Right atrium auricular region (tissue), 2 donors: Measurements from ENCODE around the gene HCFC1R1. TPM values are rescaled to one million over a fixed set of nuclear protein-coding genes. Genes with fewer than 3 reads are reported as not detected.
"Not testable (repeated sequence)": the region's sequence is repeated elsewhere in the genome, so short reads cannot be mapped to it uniquely, and the experiment has no call there.

Source experiments
- DNase-seq: peaks from one replicate; pipeline ENCODE4 v3.0.0-alpha.2; 2019; ENCODE audit warnings: low spot score
- H3K27ac ChIP-seq, 2 donors: fragments of 200-600 bp; sonication (generic); 1 replicate in 1 of 2; 2 replicates in 1 of 2; pipeline ENCODE4 v1.5.1; 2016 to 2019
- H3K27me3 ChIP-seq, 2 donors: fragments of 200-600 bp; sonication (generic); one replicate each; pipeline versions ENCODE4 v1.5.1 to v1.6.0; 2017 to 2019
- H3K36me3 ChIP-seq: fragments of 200-600 bp; sonication (generic); one replicate; pipeline ENCODE4 v1.5.1; 2016
- H3K4me1 ChIP-seq, 2 donors: fragments of 200-600 bp; sonication (generic); one replicate each; pipeline versions ENCODE4 v1.5.1 to v1.6.0; 2017 to 2019
- H3K4me3 ChIP-seq, 2 donors: fragments of 200-600 bp; sonication (generic); 1 replicate in 1 of 2; 2 replicates in 1 of 2; pipeline ENCODE4 v1.5.1; 2017 to 2019; ENCODE audit warnings: mild to moderate bottlenecking in 1 of 2, moderate library complexity in 1 of 2
- H3K9me3 ChIP-seq, 2 donors: fragments of 200-600 bp; sonication (generic); one replicate each; pipeline ENCODE4 v1.5.1; 2019
- CTCF ChIP-seq, 2 donors: fragments of 200-600 bp; sonication (generic); IDR thresholded peaks; one replicate each; pipeline ENCODE4 v1.5.1; 2019; ENCODE audit warnings: antibody characterized with exemption in 2 of 2
- total RNA-seq, 2 donors: library from RNA; depleted of rRNA; stranded (reverse); fragments of >200 nt; gene quantifications; one replicate each; pipeline ENCODE4 v1.1.0, GENCODE V29; 2016

Gene HCFC1R1
- total RNA-seq, 2 donors from 2014 or later, result 22.5 to 33.1 TPM

GRCh38 chr16:3057181-3058138 is 33.7 kb upstream of the HCFC1R1 start:
- Histone ChIP-seq H3K27ac (no peak overlapping the region), H3K4me1 (peaks cover 0 to 21% of the 10 kb centered on the region in 2 donors), H3K9me3 (no peaks in the 10 kb centered on the region), H3K36me3 (no peaks in the 10 kb centered on the region), H3K4me3 (peak overlapping the region in 1 of 2 donors; percentile 95), H3K27me3 (no peaks in the 10 kb centered on the region)
- no peak for TF ChIP-seq CTCF (IDR thresholded peaks at IDR 0.05)
- no peak for DNase-seq

- no peak for DNase-seq
Measured at GRCh38 chr16:3056336-3057180, 32.8 kb upstream of the HCFC1R1 start.

GRCh38 chr16:3055734-3056115 is 32.0 kb upstream of the HCFC1R1 start:
- not testable (repeated sequence) for H3K36me3 ChIP-seq, H3K4me3 ChIP-seq, DNase-seq, H3K27ac ChIP-seq, H3K27me3 ChIP-seq, H3K9me3 ChIP-seq
- H3K4me1 ChIP-seq, result peaks cover 0 to 21% of the 10 kb centered on the region in 2 donors

More at GRCh38 chr16:3056336-3057180, 32.8 kb upstream of the HCFC1R1 start:
- Histone ChIP-seq H3K4me1 (peaks cover 0 to 21% of the 10 kb centered on the region in 2 donors), H3K36me3 (no peaks in the 10 kb centered on the region), H3K27ac (no peak overlapping the region), H3K4me3 (no peak overlapping the region), H3K27me3 (no peaks in the 10 kb centered on the region), H3K9me3 (no peaks in the 10 kb centered on the region)
- TF ChIP-seq CTCF (IDR thresholded peaks at IDR 0.05), result no peak

- H3K4me1 ChIP-seq, result peaks cover 0 to 19% of the 10 kb centered on the region in 2 donors
Measured at GRCh38 chr16:3054965-3055733, 31.4 kb upstream of the HCFC1R1 start.

GRCh38 chr16:3053330-3053710 is 29.6 kb upstream of the HCFC1R1 start:
- not testable (repeated sequence) for H3K4me3 ChIP-seq, H3K27ac ChIP-seq, H3K36me3 ChIP-seq, H3K9me3 ChIP-seq, DNase-seq, H3K4me1 ChIP-seq, H3K27me3 ChIP-seq

More at GRCh38 chr16:3054965-3055733, 31.4 kb upstream of the HCFC1R1 start:
- no peaks in the 10 kb centered on the region for H3K27me3 ChIP-seq
- H3K36me3 ChIP-seq, result no peaks in the 10 kb centered on the region
- DNase-seq, result no peak
- no peaks in the 10 kb centered on the region for H3K9me3 ChIP-seq
- no peak overlapping the region for H3K4me3 ChIP-seq
- no peak overlapping the region for H3K27ac ChIP-seq
- TF ChIP-seq CTCF (IDR thresholded peaks at IDR 0.05), result no peak

- H3K36me3 ChIP-seq, DNase-seq, H3K4me1 ChIP-seq, H3K27ac ChIP-seq, H3K9me3 ChIP-seq, H3K27me3 ChIP-seq, H3K4me3 ChIP-seq: not testable (repeated sequence)
Measured at GRCh38 chr16:3052571-3053329, 29.0 kb upstream of the HCFC1R1 start.
